Thoracic aorta (tissue), 2 donors: Measurements from ENCODE around the gene NADK2. TPM values are rescaled to one million over a fixed set of nuclear protein-coding genes. Genes with fewer than 3 reads are reported as not detected.

Source experiments
- ATAC-seq: fragments of 150-250 bp; one replicate; pipeline ENCODE4 v1.8.0; 2017; ENCODE audit warnings: low read depth; ENCODE audit not compliant: insufficient number of reproducible peaks, low FRiP score
- DNase-seq: peaks from one replicate; pipeline ENCODE4 v3.0.0-alpha.2; 2020; ENCODE audit warnings: low spot score
- H3K27ac ChIP-seq, 2 donors: fragments of 200-600 bp; sonication (generic); 1 replicate in 1 of 2; 2 replicates in 1 of 2; pipeline ENCODE4 v1.5.1; 2016; ENCODE audit warnings: mild to moderate bottlenecking in 2 of 2, moderate library complexity in 2 of 2
- H3K27me3 ChIP-seq: fragments of 200-600 bp; sonication (generic); replicated peaks from 2 replicates; pipeline ENCODE4 v1.6.0; 2016; ENCODE audit warnings: mild to moderate bottlenecking; ENCODE audit not compliant: insufficient read depth
- H3K36me3 ChIP-seq: fragments of 200-600 bp; sonication (generic); one replicate; pipeline ENCODE4 v1.5.1; 2016
- H3K4me1 ChIP-seq, 2 donors: fragments of 200-600 bp; sonication (generic); 1 replicate in 1 of 2; 2 replicates in 1 of 2; pipeline versions ENCODE4 v1.5.1 to v1.6.0; 2016; ENCODE audit warnings: low read depth in 2 of 2, mild to moderate bottlenecking in 1 of 2; ENCODE audit not compliant: control insufficient read depth in 1 of 2
- H3K4me3 ChIP-seq: fragments of 200-600 bp; sonication (generic); 2 replicates; pipeline ENCODE4 v1.5.1; 2016; ENCODE audit warnings: mild to moderate bottlenecking
- H3K9me3 ChIP-seq: fragments of 200-600 bp; sonication (generic); 2 replicates; pipeline ENCODE4 v1.5.1; 2016
- CTCF ChIP-seq: fragments of 200-600 bp; sonication (generic); IDR thresholded peaks from one replicate; pipeline ENCODE4 v1.5.1; 2019; ENCODE audit warnings: antibody characterized with exemption
- total RNA-seq, 2 donors: library from RNA; depleted of rRNA; stranded (reverse); fragments of >200 nt; gene quantifications; one replicate each; pipeline versions ENCODE4 v1.1.0 to v1.2.3, GENCODE V29; 2016

NADK2 gene
- total RNA-seq, 2 donors from 2014 or later, result 16.2 to 31.5 TPM

GRCh38 chr5:36217567-36217966, 24.2 kb downstream of the NADK2 start:
- no peak overlapping the region for H3K4me3 ChIP-seq
- DNase-seq (no peak), ATAC-seq (no peak)
- no peaks in the 10 kb centered on the region for H3K4me1 ChIP-seq
- H3K27ac ChIP-seq, result no peak overlapping the region
- no peak for TF ChIP-seq CTCF
- H3K27me3 ChIP-seq, result no peaks in the 10 kb centered on the region
- H3K36me3 ChIP-seq, result peaks cover 36% of the 10 kb centered on the region
- no peaks in the 10 kb centered on the region for H3K9me3 ChIP-seq

GRCh38 chr5:36215910-36216309, 25.8 kb downstream of the NADK2 start:
- peaks cover 26% of the 10 kb centered on the region for H3K36me3 ChIP-seq
- H3K4me1 ChIP-seq, result no peaks in the 10 kb centered on the region
- H3K27ac ChIP-seq, result no peak overlapping the region
- TF ChIP-seq CTCF, result no peak
- no peaks in the 10 kb centered on the region for H3K9me3 ChIP-seq
- DNase-seq, result no peak
- H3K27me3 ChIP-seq, result no peaks in the 10 kb centered on the region
- ATAC-seq, result no peak
- no peak overlapping the region for H3K4me3 ChIP-seq

GRCh38 chr5:36214436-36214835, 27.3 kb downstream of the NADK2 start:
- H3K27me3 ChIP-seq, result no peaks in the 10 kb centered on the region
- no peak overlapping the region for H3K4me3 ChIP-seq
- no peaks in the 10 kb centered on the region for H3K9me3 ChIP-seq
- no peak overlapping the region for H3K27ac ChIP-seq
- TF ChIP-seq CTCF, result no peak
- peaks cover 20% of the 10 kb centered on the region for H3K36me3 ChIP-seq
- DNase-seq (no peak), ATAC-seq (no peak)
- no peaks in the 10 kb centered on the region for H3K4me1 ChIP-seq

- H3K4me1 ChIP-seq, result no peaks in the 10 kb centered on the region
- peaks cover 19% of the 10 kb centered on the region for H3K36me3 ChIP-seq
These were observed 32.1 kb downstream of the NADK2 start for GRCh38 chr5:36209664-36210063.

GRCh38 chr5:36208786-36209185, 32.9 kb downstream of the NADK2 start:
- no peaks in the 10 kb centered on the region for H3K27me3 ChIP-seq
- DNase-seq (no peak), ATAC-seq (no peak)
- H3K4me3 ChIP-seq, result no peak overlapping the region
- no peak overlapping the region for H3K27ac ChIP-seq
- peaks cover 11% of the 10 kb centered on the region for H3K36me3 ChIP-seq
- H3K4me1 ChIP-seq, result no peaks in the 10 kb centered on the region
- H3K9me3 ChIP-seq, result no peaks in the 10 kb centered on the region
- TF ChIP-seq CTCF, result no peak

More at GRCh38 chr5:36209664-36210063, 32.1 kb downstream of the NADK2 start:
- ATAC-seq (no peak), DNase-seq (no peak)
- no peaks in the 10 kb centered on the region for H3K9me3 ChIP-seq
- no peaks in the 10 kb centered on the region for H3K27me3 ChIP-seq
- no peak overlapping the region for H3K27ac ChIP-seq
- no peak for TF ChIP-seq CTCF
- no peak overlapping the region for H3K4me3 ChIP-seq
